H1 (cell line): ENCODE data around the gene LRRC2. TPM values are rescaled to one million over a fixed set of nuclear protein-coding genes. Genes with fewer than 3 reads are reported as not detected.

Source experiments
- CTCF ChIA-PET: fragments of 300-600 bp; sonication (Branson Sonifier 250); formaldehyde crosslinking; loops from one replicate; lab custom pipeline; 2021; ENCODE audit not compliant: partially characterized antibody; lab: Charles Lee
- POLR2A ChIA-PET: fragments of 300-600 bp; sonication (Branson Sonifier 250); formaldehyde crosslinking; loops from one replicate; lab custom pipeline; 2021; ENCODE audit warnings: inconsistent platforms; ENCODE audit not compliant: partially characterized antibody; lab: Charles Lee
- DNase-seq, 2 experiments: peaks; one replicate each; pipeline versions ENCODE4 v3.0.0 to v3.0.0-alpha.2; 2010 to 2022; ENCODE audit warnings: low spot score in 2 of 2, low read depth in 1 of 2, mixed read lengths in 1 of 2
- FAIRE-seq: peaks from 2 replicates; lab custom pipeline; 2011; peaks lifted over from hg19 to GRCh38; lab: Jason Lieb, UNC
- H2AFZ ChIP-seq: 2 replicates; pipeline ENCODE4 v1.8.1; 2012; ENCODE audit warnings: low read length, inconsistent platforms
- H2AK5ac ChIP-seq: 2 replicates; pipeline ENCODE4 v1.6.1; 2013; ENCODE audit warnings: low read depth, low read length
- H2BK120ac ChIP-seq: replicated peaks from 2 replicates; pipeline ENCODE3; 2013; ENCODE audit warnings: low read depth, low read length, inconsistent platforms
- H2BK12ac ChIP-seq: 2 replicates; pipeline ENCODE4 v1.6.1; 2013; ENCODE audit warnings: low read depth, low read length
- H2BK15ac ChIP-seq: 2 replicates; pipeline ENCODE4 v1.6.1; 2013; ENCODE audit warnings: low read length
- H2BK20ac ChIP-seq: 2 replicates; pipeline ENCODE4 v1.6.1; 2013; ENCODE audit warnings: low read length
- H2BK5ac ChIP-seq: 2 replicates; pipeline ENCODE4 v1.6.1; 2013; ENCODE audit warnings: low read depth, low read length
- H3K14ac ChIP-seq: 2 replicates; pipeline ENCODE4 v1.6.1; 2013; ENCODE audit warnings: inconsistent platforms; ENCODE audit not compliant: insufficient read length
- H3K18ac ChIP-seq: 2 replicates; pipeline ENCODE4 v1.6.1; 2013; ENCODE audit warnings: low read length; ENCODE audit errors: extremely low read depth
- H3K23ac ChIP-seq: 2 replicates; pipeline ENCODE4 v1.6.1; 2013; ENCODE audit warnings: inconsistent platforms; ENCODE audit not compliant: insufficient read length
- H3K23me2 ChIP-seq: 2 replicates; pipeline ENCODE4 v1.6.1; 2013; ENCODE audit warnings: low read depth, low read length
- H3K27ac ChIP-seq: 2 replicates; pipeline ENCODE4 v1.6.1; 2011; ENCODE audit warnings: low read depth, low read length, inconsistent platforms
- H3K27me3 ChIP-seq, 4 experiments: replicated peaks in 1 of 4; 1 replicate in 1 of 4; 2 replicates in 3 of 4; pipeline versions ENCODE4 v1.6.1 to v1.8.1; 2011 to 2013; ENCODE audit warnings: low read length in 3 of 4, mild to moderate bottlenecking in 3 of 4, inconsistent platforms in 2 of 4, mixed read lengths in 2 of 4, moderate library complexity in 1 of 4; ENCODE audit not compliant: control insufficient read depth in 3 of 4, insufficient read depth in 3 of 4; ENCODE audit errors: extremely low read depth in 1 of 4
- H3K36me3 ChIP-seq, 4 experiments: 2 replicates each; pipeline versions ENCODE4 v1.6.1 to v1.8.1; 2011 to 2013; ENCODE audit warnings: mild to moderate bottlenecking in 4 of 4, low read length in 3 of 4, moderate library complexity in 2 of 4, control low read depth in 1 of 4, inconsistent platforms in 1 of 4; ENCODE audit not compliant: insufficient read depth in 4 of 4, control insufficient read depth in 2 of 4
- H3K4ac ChIP-seq: replicated peaks from 2 replicates; pipeline ENCODE3; 2013; ENCODE audit warnings: low read length, low read depth, mixed read lengths, inconsistent platforms; ENCODE audit not compliant: insufficient read length
- H3K4me1 ChIP-seq, 4 experiments: replicated peaks in 1 of 4; 1 replicate in 1 of 4; 2 replicates in 3 of 4; pipeline versions ENCODE4 v1.6.1 to v1.8.1; 2011 to 2013; ENCODE audit warnings: low read length in 3 of 4, inconsistent platforms in 2 of 4, mixed read lengths in 1 of 4; ENCODE audit not compliant: insufficient read depth in 4 of 4, control insufficient read depth in 3 of 4
- H3K4me2 ChIP-seq, 2 experiments: 2 replicates each; pipeline versions ENCODE4 v1.6.1 to v1.8.1; 2011 to 2013; ENCODE audit warnings: low read depth in 2 of 2, low read length in 2 of 2, control low read depth in 1 of 2, inconsistent platforms in 1 of 2, mild to moderate bottlenecking in 1 of 2; ENCODE audit not compliant: insufficient read depth in 1 of 2
- H3K4me3 ChIP-seq, 4 experiments: fragments of 200-600, 300-600 bp in 1 of 4; sonication (generic), shearing (Covaris generic), sonication (Bioruptor Twin) in 1 of 4; 2 replicates each; pipeline versions ENCODE4 v1.5.1 to v1.8.1; 2011 to 2016; ENCODE audit warnings: low read length in 4 of 4, low read depth in 3 of 4, control low read depth in 2 of 4, inconsistent platforms in 2 of 4, mild to moderate bottlenecking in 2 of 4, mixed read lengths in 1 of 4, moderate library complexity in 1 of 4; ENCODE audit not compliant: insufficient read depth in 2 of 4; ENCODE audit errors: extremely low read depth in 1 of 4
- H3K56ac ChIP-seq: replicated peaks from 2 replicates; pipeline ENCODE3; 2013; ENCODE audit warnings: low read depth, mild to moderate bottlenecking, mixed read lengths, low read length, inconsistent platforms; ENCODE audit not compliant: insufficient read length
- H3K79me1 ChIP-seq: 2 replicates; pipeline ENCODE4 v1.6.1; 2013; ENCODE audit warnings: low read depth, low read length, control low read depth
- H3K79me2 ChIP-seq, 2 experiments: 2 replicates each; pipeline versions ENCODE4 v1.6.1 to v1.8.1; 2012 to 2013; ENCODE audit warnings: low read length in 2 of 2, mild to moderate bottlenecking in 2 of 2, inconsistent platforms in 1 of 2; ENCODE audit not compliant: insufficient read depth in 2 of 2, control insufficient read depth in 1 of 2
- H3K9ac ChIP-seq, 4 experiments: replicated peaks in 1 of 4; 1 replicate in 1 of 4; 2 replicates in 3 of 4; pipeline versions ENCODE4 v1.6.1 to v1.8.1; 2011 to 2013; ENCODE audit warnings: low read depth in 3 of 4, low read length in 3 of 4, control low read depth in 2 of 4, mild to moderate bottlenecking in 2 of 4, moderate library complexity in 2 of 4, inconsistent platforms in 1 of 4; ENCODE audit errors: extremely low read depth in 1 of 4
- H3K9me3 ChIP-seq, 2 experiments: 2 replicates each; pipeline versions ENCODE4 v1.6.1 to v1.8.1; 2012 to 2013; ENCODE audit warnings: mild to moderate bottlenecking in 2 of 2, moderate library complexity in 2 of 2, control low read depth in 1 of 2, inconsistent platforms in 1 of 2, low read depth in 1 of 2, low read length in 1 of 2, mixed read lengths in 1 of 2; ENCODE audit not compliant: insufficient read depth in 2 of 2
- H4K20me1 ChIP-seq, 2 experiments: replicated peaks in 1 of 2; 2 replicates each; pipeline versions ENCODE3 to v1.8.1; 2011 to 2013; ENCODE audit warnings: inconsistent platforms in 2 of 2, low read length in 2 of 2, mild to moderate bottlenecking in 1 of 2; ENCODE audit not compliant: insufficient read depth in 2 of 2, control insufficient read depth in 1 of 2
- H4K5ac ChIP-seq: 2 replicates; pipeline ENCODE4 v1.6.1; 2013; ENCODE audit warnings: low read length, low read depth, mixed read lengths, inconsistent platforms; ENCODE audit not compliant: insufficient read length
- H4K8ac ChIP-seq: 2 replicates; pipeline ENCODE4 v1.8.0; 2013; ENCODE audit warnings: mild to moderate bottlenecking, moderate library complexity, low read length, inconsistent platforms; ENCODE audit not compliant: insufficient read depth; ENCODE audit errors: extremely low read depth
- H4K91ac ChIP-seq: replicated peaks from 2 replicates; pipeline ENCODE3; 2013; ENCODE audit warnings: low read length, mixed read lengths, inconsistent platforms; ENCODE audit not compliant: insufficient read length
- WGBS, 2 experiments: shearing (Covaris generic) in 1 of 2; methylation state at CpG; one replicate each; pipeline versions ENCODE4 v1.1.6 to v1.1.7; 2013 to 2015; ENCODE audit warnings: low lambda C conversion rate in 2 of 2, mixed read lengths in 2 of 2, inconsistent platforms in 1 of 2, low coverage in 1 of 2, missing lambda C conversion rate in 1 of 2; ENCODE audit not compliant: insufficient replicate concordance in 2 of 2, insufficient coverage in 1 of 2, insufficient read length in 1 of 2; ENCODE audit errors: extremely low coverage in 1 of 2, missing lambda C conversion rate in 1 of 2; 5-methylcytosine and 5-hydroxymethylcytosine counted together
- polyA plus RNA-seq, 7 experiments: library from polyadenylated mRNA; depleted of rRNA in 3 of 7; stranded (reverse) in 5 of 7; unstranded in 2 of 7; fragments of >200 nt in 5 of 7; fragments of 200-250 nt in 2 of 7; gene quantifications; 1 replicate in 5 of 7; 2 replicates in 1 of 7; 4 replicates in 1 of 7; pipeline versions ENCODE4 v1.2.1 to v1.2.3, GENCODE V29; 2011 to 2013; ENCODE audit warnings: missing spikeins in 2 of 7, mixed read lengths in 2 of 7
- total RNA-seq: library from RNA; stranded (reverse); fragmentation: NEBNext Ultra II Directional; extraction: Animal tissue kit (Norgen Biotek cat#: 25700); gene quantifications from 2 replicates; pipeline ENCODE4 v1.2.1, GENCODE V29; 2021

Gene LRRC2
- total and polyA plus RNA-seq, 2 of the 8 experiments (the other 6 are each of a cell fraction or from before 2014, with no cell fraction given) = 1.4 to 6.4 TPM

DNA sequence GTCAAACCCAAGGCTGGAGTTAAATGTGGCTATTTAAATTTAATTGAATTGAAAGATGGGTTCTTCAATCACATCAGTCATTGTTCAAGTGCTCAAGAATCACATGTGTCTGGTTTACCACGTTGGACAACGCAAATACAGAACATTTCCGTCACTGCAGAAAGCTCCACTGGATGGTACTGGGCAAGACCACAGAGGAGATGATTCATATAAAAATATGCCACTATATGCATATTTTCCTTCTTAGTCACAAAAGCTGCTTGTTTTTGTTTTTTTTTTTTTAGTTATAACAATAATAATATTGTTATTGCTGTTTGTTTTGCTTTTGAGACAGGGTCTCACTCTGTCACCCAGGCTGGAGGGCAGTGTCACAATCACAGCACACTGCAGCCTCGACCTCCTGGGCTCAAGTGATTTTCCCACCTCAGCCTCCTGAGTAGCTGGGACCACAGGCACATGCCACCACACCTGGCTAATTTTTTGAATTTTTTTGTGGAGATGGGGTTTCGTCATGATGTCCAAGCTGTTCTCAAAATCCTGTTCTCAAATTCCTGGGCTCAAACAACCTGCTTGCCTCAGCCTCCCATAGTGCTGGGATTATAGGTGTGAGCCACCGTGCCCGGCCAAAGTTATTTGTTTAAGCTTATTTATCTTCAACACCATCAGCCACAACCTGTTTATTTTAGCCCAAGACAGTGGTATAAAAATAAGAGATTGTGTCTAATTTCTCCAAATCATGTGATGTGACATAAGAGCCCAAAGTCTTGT lies 48.9 kb downstream of the LRRC2 start:
- FAIRE-seq (no peak), DNase-seq (no peak)
- no peak overlapping the region for H2BK120ac ChIP-seq
- H4K5ac ChIP-seq = no peak overlapping the region
- H3K4me3 ChIP-seq = no peak overlapping the region
- 95% methylated on average over 7 of the region's 7 CpGs; no CpG with 5 or more reads in 1 of the 2 experiments for WGBS, 2 experiments
- no peaks in the 10 kb centered on the region for H3K27me3 ChIP-seq
- H4K20me1 ChIP-seq = no peaks in the 10 kb centered on the region
- no peaks in the 10 kb centered on the region for H3K79me1 ChIP-seq
- no peak overlapping the region for H3K4me2 ChIP-seq
- no peak overlapping the region for H3K9ac ChIP-seq
- no peak overlapping the region for H3K23ac ChIP-seq
- ChIA-PET CTCF (interaction anchor here (0.5 to 3.7 kb wide), 3 partner anchors 28 to 241 kb away, joined by 3 to 14 read pairs (median 3); no protein-coding TSS in a partner anchor), POLR2A (interaction anchor here (0.6 to 2.2 kb wide), 4 partner anchors 9 to 57 kb away, joined by 3 to 6 read pairs (median 4); no protein-coding TSS in a partner anchor)
- H3K18ac ChIP-seq = no peak overlapping the region
- H4K8ac ChIP-seq = no peak overlapping the region
- H3K23me2 ChIP-seq = no peaks in the 10 kb centered on the region
- no peaks in the 10 kb centered on the region for H3K9me3 ChIP-seq
- no peaks in the 10 kb centered on the region for H3K36me3 ChIP-seq
- H3K4ac ChIP-seq = no peak overlapping the region
- no peaks in the 10 kb centered on the region for H3K4me1 ChIP-seq
- no peak overlapping the region for H3K14ac ChIP-seq
- H3K27ac ChIP-seq = no peak overlapping the region
- H3K56ac ChIP-seq = no peak overlapping the region
- H4K91ac ChIP-seq = no peak overlapping the region
- H2AK5ac ChIP-seq = no peak overlapping the region
- H3K79me2 ChIP-seq = no peaks in the 10 kb centered on the region
- H2BK12ac ChIP-seq = no peak overlapping the region
- H2BK15ac ChIP-seq = no peak overlapping the region
- H2BK20ac ChIP-seq = peak overlapping the region; percentile 80; the same call in 1 of the 2 replicates
- no peak overlapping the region for H2BK5ac ChIP-seq
- no peak overlapping the region for H2AFZ ChIP-seq
